ENCODE measurements around the gene ZNF76.

Gene ZNF76

GRCh38 chr6:35243386-35243958, 16.1 kb upstream of the ZNF76 start:
- TF ChIP-seq, protein P1, sequence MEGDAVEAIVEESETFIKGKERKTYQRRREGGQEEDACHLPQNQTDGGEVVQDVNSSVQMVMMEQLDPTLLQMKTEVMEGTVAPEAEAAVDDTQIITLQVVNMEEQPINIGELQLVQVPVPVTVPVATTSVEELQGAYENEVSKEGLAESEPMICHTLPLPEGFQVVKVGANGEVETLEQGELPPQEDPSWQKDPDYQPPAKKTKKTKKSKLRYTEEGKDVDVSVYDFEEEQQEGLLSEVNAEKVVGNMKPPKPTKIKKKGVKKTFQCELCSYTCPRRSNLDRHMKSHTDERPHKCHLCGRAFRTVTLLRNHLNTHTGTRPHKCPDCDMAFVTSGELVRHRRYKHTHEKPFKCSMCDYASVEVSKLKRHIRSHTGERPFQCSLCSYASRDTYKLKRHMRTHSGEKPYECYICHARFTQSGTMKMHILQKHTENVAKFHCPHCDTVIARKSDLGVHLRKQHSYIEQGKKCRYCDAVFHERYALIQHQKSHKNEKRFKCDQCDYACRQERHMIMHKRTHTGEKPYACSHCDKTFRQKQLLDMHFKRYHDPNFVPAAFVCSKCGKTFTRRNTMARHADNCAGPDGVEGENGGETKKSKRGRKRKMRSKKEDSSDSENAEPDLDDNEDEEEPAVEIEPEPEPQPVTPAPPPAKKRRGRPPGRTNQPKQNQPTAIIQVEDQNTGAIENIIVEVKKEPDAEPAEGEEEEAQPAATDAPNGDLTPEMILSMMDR (conservative IDR thresholded peaks at IDR 0.05; ENCODE audit: low read depth, low read length): no peak
- H3K4me3 ChIP-seq (ENCODE audit: low read length): no peak overlapping the region
- no peak for DNase-seq (ENCODE audit: low read depth)

- H3K4me3 ChIP-seq (ENCODE audit: low read length): no peak overlapping the region
Measured at GRCh38 chr6:35244551-35244950, 15.0 kb upstream of the ZNF76 start.

DNA sequence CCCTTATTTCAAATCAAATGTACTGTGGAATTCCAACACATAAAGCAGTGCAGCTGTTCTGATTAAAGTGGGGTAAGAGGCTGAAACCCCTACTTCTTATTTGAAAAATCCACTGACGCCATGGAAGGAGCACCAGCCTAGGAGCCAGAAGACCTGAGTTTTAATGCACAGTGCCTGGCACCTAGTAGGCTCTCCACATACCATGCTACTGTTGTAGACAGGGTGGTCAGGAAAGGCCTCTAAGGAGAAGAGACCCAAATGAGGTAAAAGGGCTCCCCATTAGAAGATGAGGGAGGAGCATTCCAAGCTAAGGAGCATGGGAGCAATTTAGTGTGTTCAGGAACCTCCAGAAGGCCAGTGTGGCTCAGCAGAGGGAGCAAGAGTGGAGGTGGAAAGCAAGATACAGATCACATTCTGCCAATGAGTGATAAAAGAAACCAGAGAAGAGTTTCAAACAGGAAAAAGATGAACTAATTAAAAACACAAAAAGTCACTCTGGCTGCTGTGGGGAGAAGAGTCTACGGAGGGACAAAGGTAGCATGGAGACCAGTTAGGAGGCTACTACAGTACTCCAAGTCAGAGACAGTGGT, 11.8 kb upstream of the ZNF76 start:
- DNase-seq (ENCODE audit: low read depth): no peak
- H3K4me3 ChIP-seq (ENCODE audit: low read length): no peak overlapping the region
- TF ChIP-seq, protein P1 (conservative IDR thresholded peaks at IDR 0.05; ENCODE audit: low read depth, low read length): no peak

More at GRCh38 chr6:35244551-35244950, 15.0 kb upstream of the ZNF76 start:
- no peak for DNase-seq (ENCODE audit: low read depth)
- TF ChIP-seq, protein P1 (conservative IDR thresholded peaks at IDR 0.05; ENCODE audit: low read depth, low read length): no peak

- TF ChIP-seq, protein P1 (conservative IDR thresholded peaks at IDR 0.05; ENCODE audit: low read depth, low read length): no peak
- DNase-seq (ENCODE audit: low read depth): no peak
- H3K4me3 ChIP-seq (ENCODE audit: low read length): no peak overlapping the region
Measured at GRCh38 chr6:35248300-35248699, 11.2 kb upstream of the ZNF76 start.

DNA sequence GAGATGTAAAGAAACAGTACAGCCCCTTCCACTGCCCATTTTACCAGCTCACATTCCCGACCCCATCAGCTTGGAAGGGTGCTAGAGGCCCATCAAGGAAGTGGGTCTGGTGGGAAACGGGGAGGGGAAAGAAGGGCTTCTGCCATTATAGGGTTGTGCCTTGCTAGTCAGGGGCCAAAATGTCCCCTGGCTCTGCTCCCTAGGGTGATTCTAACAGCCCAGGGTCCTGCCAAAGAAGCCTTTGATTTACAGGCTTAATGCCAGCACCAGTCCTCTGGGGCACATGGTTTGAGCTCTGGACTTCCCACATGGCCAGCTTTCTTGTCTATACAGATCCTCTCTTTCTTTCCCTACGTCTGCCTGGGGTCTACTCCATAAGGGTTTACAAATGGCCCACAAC, 10.6 kb upstream of the ZNF76 start:
- TF ChIP-seq, protein P1 (conservative IDR thresholded peaks at IDR 0.05; ENCODE audit: low read depth, low read length): no peak
- DNase-seq (ENCODE audit: low read depth): no peak
- H3K4me3 ChIP-seq (ENCODE audit: low read length): no peak overlapping the region

- TF ChIP-seq, protein P1 (conservative IDR thresholded peaks at IDR 0.05; ENCODE audit: low read depth, low read length): no peak
- H3K4me3 ChIP-seq (ENCODE audit: low read length): no peak overlapping the region
- no peak for DNase-seq (ENCODE audit: low read depth)
Measured at GRCh38 chr6:35251949-35252348, 7.6 kb upstream of the ZNF76 start.

- DNase-seq (ENCODE audit: low read depth): no peak
- TF ChIP-seq, protein P1 (conservative IDR thresholded peaks at IDR 0.05; ENCODE audit: low read depth, low read length): no peak
- H3K4me3 ChIP-seq (ENCODE audit: low read length): no peak overlapping the region
Measured at GRCh38 chr6:35253249-35253648, 6.3 kb upstream of the ZNF76 start.
